Stimulated activated naive CD4-positive, alpha-beta T cell treated with Interleukin-2 at 50 U/mL for 16 hours (primary cell): ENCODE results near the gene IL2RA.
A peak's percentile ranks its signal among the peaks of the same experiment; 100 is the strongest.
"Not testable (repeated sequence)": the region's sequence is repeated elsewhere in the genome, so short reads cannot be mapped to it uniquely, and the experiment has no call there.

Experiments
- DNase-seq: peaks from one replicate; lab custom pipeline; 2025; lab: John Stamatoyannopoulos, UW

IL2RA gene

GRCh38 chr10:5983774-5984173 is 78.4 kb downstream of the IL2RA start:
- DNase-seq, result no peak

GRCh38 chr10:5981529-5981928 is 80.6 kb downstream of the IL2RA start:
- DNase-seq, result no peak

GRCh38 chr10:5978230-5978489 is 84.0 kb downstream of the IL2RA start:
- DNase-seq, result no peak

- DNase-seq, result peak; percentile 90
These were observed 84.5 kb downstream of the IL2RA start, which contains the start of gene IL15RA for GRCh38 chr10:5977471-5978229. IL15RA (minus strand) TSS chr10:5977543; CDS start chr10:5977492, 51 bp downstream.

- peak; percentile 40 for DNase-seq
These were observed 85.4 kb downstream of the IL2RA start for GRCh38 chr10:5976512-5977470.

GRCh38 chr10:5975641-5976473 is 86.3 kb downstream of the IL2RA start:
- DNase-seq, result peak; percentile 63

- DNase-seq, result no peak
These were observed 89.1 kb downstream of the IL2RA start for GRCh38 chr10:5973069-5973468.

GRCh38 chr10:5971886-5972285 is 90.3 kb downstream of the IL2RA start:
- DNase-seq, result no peak

GRCh38 chr10:5971315-5971832 is 90.8 kb downstream of the IL2RA start:
- DNase-seq, result peak; percentile 34

- no peak for DNase-seq
These were observed 91.6 kb downstream of the IL2RA start for GRCh38 chr10:5970527-5970926.

- no peak for DNase-seq
These were observed 92.1 kb downstream of the IL2RA start for GRCh38 chr10:5970066-5970465.

- DNase-seq, result no peak
These were observed 93.3 kb downstream of the IL2RA start for GRCh38 chr10:5968681-5969453.

- DNase-seq, result no peak
These were observed 94.0 kb downstream of the IL2RA start for GRCh38 chr10:5968037-5968680.

- DNase-seq, result no peak
These were observed 96.9 kb downstream of the IL2RA start for GRCh38 chr10:5965266-5965665.

- DNase-seq, result no peak
These were observed 97.4 kb downstream of the IL2RA start for GRCh38 chr10:5964736-5965135.

GRCh38 chr10:5963591-5963990 is 98.6 kb downstream of the IL2RA start:
- DNase-seq, result no peak

- no peak for DNase-seq
These were observed 99.1 kb downstream of the IL2RA start for GRCh38 chr10:5963071-5963470.

GRCh38 chr10:5962358-5962940 is 99.7 kb downstream of the IL2RA start:
- not testable (repeated sequence) for DNase-seq

GRCh38 chr10:5961405-5962100 is 100.6 kb downstream of the IL2RA start:
- no peak for DNase-seq

- not testable (repeated sequence) for DNase-seq
These were observed 101.2 kb downstream of the IL2RA start for GRCh38 chr10:5960973-5961275.
